T-helper 2 cell (primary cell): ENCODE measurements around the gene ERCC1.

Experiments
- DNase-seq, 5 experiments: peaks; one replicate each; pipeline versions ENCODE4 v3.0.0 to v3.0.0-alpha.2; 2012 to 2022

ERCC1 gene

DNA sequence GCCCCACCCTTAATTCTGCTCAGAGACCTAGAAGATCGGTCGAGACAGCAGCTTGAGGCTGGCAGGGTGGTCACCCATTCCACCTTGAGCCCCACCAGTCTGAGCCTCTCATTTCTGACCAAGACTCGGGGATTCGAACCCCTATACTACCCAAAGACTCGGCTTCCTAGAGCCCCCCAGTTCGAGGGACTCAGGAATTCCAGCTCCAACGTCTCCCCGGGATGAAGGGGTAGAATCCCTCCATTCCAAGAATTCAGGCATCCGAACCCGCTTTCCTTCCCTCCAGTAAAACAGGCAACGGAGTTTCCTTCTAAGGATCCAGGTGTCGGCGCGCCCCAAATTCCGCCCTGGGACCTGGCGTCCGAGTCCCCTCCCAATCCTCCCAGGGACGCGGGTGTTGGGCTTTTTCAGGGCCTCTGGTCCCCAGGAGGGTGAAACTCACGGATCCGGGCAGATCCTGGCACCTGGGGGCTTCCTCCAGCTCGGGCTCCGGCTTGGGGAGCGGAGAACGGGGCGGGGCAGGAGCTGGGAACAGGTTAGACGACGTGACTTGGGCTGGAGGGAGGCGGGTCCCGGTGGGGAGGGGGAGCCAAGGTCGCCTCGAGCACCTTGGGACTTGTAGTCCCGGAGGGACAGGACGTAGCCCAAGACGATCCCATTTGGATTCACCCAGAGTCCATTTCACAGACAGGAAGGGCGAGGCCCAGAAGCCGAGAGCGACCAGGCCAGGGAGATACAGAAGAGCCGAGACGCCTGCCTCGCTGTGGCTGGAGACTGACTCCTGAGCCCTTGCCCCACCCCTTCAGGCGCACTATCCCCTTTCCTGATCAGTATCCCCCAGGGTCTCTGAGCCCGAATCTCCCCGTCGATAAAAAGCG lies 18.9 kb downstream of the ERCC1 start, which contains the start of gene PPP1R13L:
Gene PPP1R13L, minus strand, starts transcription at position 513 of the 878 bp plus-strand sequence. CDS start 6,751 bp downstream, outside the sequence.
- peak in 3 of 5 experiments; percentile 33 to 86 (median 39) for DNase-seq

GRCh38 chr19:45403781-45404556 lies 19.7 kb downstream of the ERCC1 start:
- peak in 4 of 5 experiments; percentile 36 to 79 (median 50) for DNase-seq

- DNase-seq: no peak
These were observed 20.4 kb downstream of the ERCC1 start for GRCh38 chr19:45403272-45403671.

DNA sequence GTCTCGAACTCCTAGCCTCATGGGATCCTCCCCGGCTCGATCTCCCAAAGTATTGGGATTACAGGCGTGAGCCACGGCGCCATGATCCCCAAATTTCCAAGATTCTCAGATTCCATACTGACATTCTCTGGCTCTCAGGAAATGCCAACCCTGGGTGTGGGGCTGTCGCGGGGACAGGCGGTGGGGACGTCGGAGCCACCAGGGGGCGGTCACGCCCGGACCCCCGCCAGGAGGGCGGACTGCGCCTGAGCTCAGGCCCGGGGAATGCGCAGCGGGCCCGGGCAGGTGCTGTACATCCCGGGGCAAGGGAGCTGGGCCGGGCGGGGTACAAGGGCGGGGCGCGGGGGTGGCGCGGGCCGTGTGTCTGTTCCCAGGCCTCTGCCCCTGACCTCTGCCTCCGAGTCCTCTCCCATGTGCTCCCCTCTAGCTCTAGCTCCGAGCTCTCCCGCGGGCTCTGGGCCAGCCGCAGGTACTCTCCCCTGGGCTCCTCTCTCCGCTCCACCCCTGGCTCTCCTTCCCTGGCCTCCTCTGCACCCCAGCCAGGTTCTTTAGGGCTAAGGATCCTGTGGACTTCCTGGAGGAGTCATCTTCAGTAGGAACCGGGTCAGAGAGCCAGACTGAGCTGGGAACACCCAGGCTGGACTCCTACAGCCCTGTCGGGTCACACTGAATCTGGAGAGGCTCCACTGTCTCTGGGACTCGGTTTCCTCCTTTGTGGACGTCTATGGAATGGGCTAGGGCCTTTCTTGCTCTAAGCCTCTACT lies 21.2 kb downstream of the ERCC1 start:
- DNase-seq: no peak

- DNase-seq: no peak
These were observed 21.9 kb downstream of the ERCC1 start for GRCh38 chr19:45401815-45402214.

- no peak for DNase-seq
These were observed 23.5 kb downstream of the ERCC1 start for GRCh38 chr19:45400192-45400591.

GRCh38 chr19:45395821-45396617 lies 27.7 kb downstream of the ERCC1 start:
- no peak for DNase-seq

DNA sequence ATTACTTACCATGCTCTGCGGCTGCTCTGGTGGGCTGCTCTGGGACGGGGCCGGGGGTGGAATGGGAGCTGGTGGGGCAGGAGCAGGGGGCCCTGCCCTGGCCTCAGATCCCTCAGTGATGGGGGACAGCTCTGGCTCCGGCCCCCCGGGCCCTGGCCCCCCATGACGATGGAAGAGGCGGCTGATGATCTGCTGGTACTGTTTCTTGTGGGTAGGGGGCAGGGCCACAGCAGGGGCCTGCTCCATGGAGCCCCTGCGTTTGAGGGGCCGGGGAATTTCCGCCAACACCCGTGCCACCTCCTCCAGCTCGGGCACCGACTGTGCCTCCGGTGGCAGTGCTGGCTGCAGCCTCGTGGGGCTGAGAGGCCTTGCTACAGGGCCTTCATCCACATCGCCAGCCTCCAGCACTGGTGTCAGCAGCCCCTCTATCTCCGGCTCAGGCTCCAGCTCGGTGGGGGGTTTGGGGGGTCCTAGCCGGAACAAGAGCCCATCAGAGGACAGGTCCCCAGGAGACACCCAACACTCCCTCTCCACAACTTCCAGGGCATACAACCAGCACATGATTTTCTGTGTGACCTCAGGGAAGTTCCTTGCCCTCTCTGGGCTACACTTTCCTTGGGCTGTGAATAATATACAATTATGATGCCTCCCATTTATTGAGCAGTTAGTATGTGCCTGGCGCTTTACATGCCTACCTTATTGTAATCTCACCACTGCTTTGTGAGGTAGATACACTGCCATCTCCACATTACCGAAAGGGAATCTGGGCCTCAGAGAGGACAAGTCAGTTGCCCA lies 31.6 kb downstream of the ERCC1 start:
- no peak for DNase-seq

GRCh38 chr19:45391346-45391745 lies 32.4 kb downstream of the ERCC1 start:
- no peak for DNase-seq

GRCh38 chr19:45385392-45386221 lies 38.1 kb downstream of the ERCC1 start:
- DNase-seq: no peak

DNA sequence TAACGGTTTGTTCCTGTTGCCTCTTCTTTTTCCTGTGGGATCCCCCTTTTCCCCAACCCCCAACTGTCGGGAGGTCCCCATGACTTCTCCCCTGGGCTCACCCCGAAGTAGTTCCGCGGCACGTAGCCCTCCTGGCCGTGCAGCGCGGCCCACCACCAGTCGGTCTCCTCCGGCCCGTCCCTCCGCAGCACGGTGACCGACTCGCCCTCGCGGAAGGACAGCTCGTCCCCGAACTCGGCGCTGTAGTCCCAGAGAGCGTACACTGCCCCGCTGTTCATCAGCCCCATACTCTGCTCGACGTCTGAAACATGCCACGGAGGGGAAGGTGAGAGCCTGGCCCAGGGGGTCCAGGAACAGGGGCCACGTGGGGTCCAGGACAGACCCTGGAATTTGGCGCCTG lies 41.3 kb downstream of the ERCC1 start:
- no peak for DNase-seq

GRCh38 chr19:45380107-45380506 lies 43.6 kb downstream of the ERCC1 start:
- no peak for DNase-seq

DNA sequence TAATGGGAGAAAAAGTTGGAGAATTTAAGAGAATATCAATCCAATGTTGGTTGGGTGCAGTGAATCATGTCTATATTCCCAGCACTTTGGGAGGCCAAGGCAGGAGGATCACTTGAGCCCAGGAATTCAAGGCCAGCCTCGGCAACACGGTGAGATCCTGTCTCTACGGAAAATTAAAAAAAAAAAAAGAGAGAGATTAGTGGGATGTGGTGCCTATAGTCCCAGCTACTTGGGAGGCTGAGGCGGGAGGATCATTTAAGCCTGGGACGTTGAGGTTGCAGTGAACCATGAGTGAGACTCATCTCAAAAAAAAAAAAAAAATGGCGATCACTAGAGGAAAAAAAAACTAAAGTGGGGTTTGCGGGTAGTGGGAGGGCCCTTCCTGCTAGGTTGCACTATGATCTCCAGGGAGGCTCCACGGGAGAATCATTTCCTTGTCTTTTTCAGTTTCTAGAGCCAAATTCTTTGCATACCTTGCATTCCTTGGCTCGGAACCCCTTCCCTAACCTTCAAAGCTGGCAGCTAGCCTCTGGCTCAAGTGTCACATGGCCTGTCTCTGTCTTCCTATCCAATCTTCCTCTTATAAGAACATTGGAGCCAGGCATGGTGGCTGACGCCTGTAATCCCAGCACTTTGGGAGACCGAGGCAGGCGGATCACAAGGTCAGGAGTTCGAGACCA lies 47.5 kb downstream of the ERCC1 start:
- DNase-seq: no peak

GRCh38 chr19:45370410-45371204 lies 53.1 kb downstream of the ERCC1 start, which contains the start of gene ERCC2:
Gene ERCC2, minus strand, starts transcription at chr19:45370573. Its CDS starts 33 bp downstream, at chr19:45370540.
- DNase-seq: peak; percentile 97 to 100 (median 99)

GRCh38 chr19:45368737-45369340 lies 54.9 kb downstream of the ERCC1 start:
- DNase-seq: no peak

- no peak for DNase-seq
These were observed 55.6 kb downstream of the ERCC1 start for GRCh38 chr19:45368127-45368526.

- DNase-seq: no peak
These were observed 59.0 kb downstream of the ERCC1 start for GRCh38 chr19:45364696-45365095.

GRCh38 chr19:45363861-45364459 lies 59.8 kb downstream of the ERCC1 start:
- no peak for DNase-seq
